IPS-20b (cell line): ENCODE results near the gene SLC9A7.
"Not testable (repeated sequence)": the region's sequence is repeated elsewhere in the genome, so short reads cannot be mapped to it uniquely, and the experiment has no call there.

Experiments used
- H3K27ac ChIP-seq: one replicate; pipeline ENCODE4 v1.5.1; 2013; ENCODE audit warnings: low read length
- H3K27me3 ChIP-seq: 2 replicates; pipeline ENCODE4 v1.6.1; 2013; ENCODE audit warnings: mild to moderate bottlenecking, low read length, inconsistent platforms; ENCODE audit not compliant: insufficient read depth
- H3K36me3 ChIP-seq: 2 replicates; pipeline ENCODE4 v1.6.1; 2013; ENCODE audit warnings: low read depth, mild to moderate bottlenecking, inconsistent platforms, low read length, moderate library complexity; ENCODE audit not compliant: insufficient read depth
- H3K4me1 ChIP-seq: 2 replicates; pipeline ENCODE4 v1.6.1; 2013; ENCODE audit warnings: mild to moderate bottlenecking, control low read depth, inconsistent platforms, low read length, moderate library complexity; ENCODE audit not compliant: insufficient read depth
- H3K4me3 ChIP-seq: 2 replicates; pipeline ENCODE4 v1.5.1; 2013; ENCODE audit warnings: mild to moderate bottlenecking, low read length, inconsistent platforms
- H3K9ac ChIP-seq: 2 replicates; pipeline ENCODE4 v1.6.1; 2013; ENCODE audit warnings: low read depth, mild to moderate bottlenecking, inconsistent platforms, low read length, moderate library complexity
- H3K9me3 ChIP-seq: 2 replicates; pipeline ENCODE4 v1.6.1; 2013; ENCODE audit warnings: mild to moderate bottlenecking, low read depth, low read length, inconsistent platforms; ENCODE audit not compliant: insufficient read depth

The SLC9A7 gene

GRCh38 chrX:46750889-46751288 is 8.0 kb downstream of the SLC9A7 start:
- H3K9ac ChIP-seq = no peak overlapping the region
- H3K4me3 ChIP-seq = no peak overlapping the region
- H3K27ac ChIP-seq = no peak overlapping the region
- H3K4me1 ChIP-seq = no peaks in the 10 kb centered on the region
- H3K27me3 ChIP-seq = no peaks in the 10 kb centered on the region
- no peaks in the 10 kb centered on the region for H3K36me3 ChIP-seq
- H3K9me3 ChIP-seq = no peaks in the 10 kb centered on the region

DNA sequence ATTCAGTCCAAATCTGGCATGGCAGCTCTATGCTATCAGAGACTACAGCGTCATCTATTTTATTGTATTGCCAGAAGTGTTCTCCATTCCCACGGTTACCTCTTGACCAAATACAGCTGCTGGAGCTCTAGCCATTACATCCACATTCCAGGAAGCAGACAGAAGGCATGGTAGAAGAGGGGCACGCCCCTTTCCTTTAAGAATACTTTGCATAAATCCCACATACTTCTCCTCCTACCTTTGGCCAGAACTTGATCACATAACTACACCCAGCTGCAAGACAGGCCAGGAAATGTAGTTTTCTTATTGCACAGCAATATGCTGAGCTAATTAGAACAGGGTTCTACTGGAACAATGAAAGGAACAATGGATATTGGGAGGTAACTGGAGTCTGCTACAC is 14.9 kb downstream of the SLC9A7 start:
- H3K9me3 ChIP-seq = no peaks in the 10 kb centered on the region
- no peak overlapping the region for H3K27ac ChIP-seq
- H3K4me1 ChIP-seq = no peaks in the 10 kb centered on the region
- H3K9ac ChIP-seq = no peak overlapping the region
- H3K4me3 ChIP-seq = no peak overlapping the region
- H3K36me3 ChIP-seq = no peaks in the 10 kb centered on the region
- H3K27me3 ChIP-seq = no peaks in the 10 kb centered on the region

GRCh38 chrX:46743046-46743445 is 15.9 kb downstream of the SLC9A7 start:
- Histone ChIP-seq H3K9me3 (no peaks in the 10 kb centered on the region), H3K27ac (no peak overlapping the region), H3K4me1 (no peaks in the 10 kb centered on the region), H3K36me3 (no peaks in the 10 kb centered on the region), H3K27me3 (no peaks in the 10 kb centered on the region), H3K4me3 (no peak overlapping the region), H3K9ac (no peak overlapping the region)

GRCh38 chrX:46739736-46740135 is 19.2 kb downstream of the SLC9A7 start:
- peaks cover 8% of the 10 kb centered on the region; the same call in 1 of the 2 replicates for H3K9me3 ChIP-seq
- H3K27ac ChIP-seq = no peak overlapping the region
- H3K4me3 ChIP-seq = no peak overlapping the region
- H3K27me3 ChIP-seq = no peaks in the 10 kb centered on the region
- H3K4me1 ChIP-seq = no peaks in the 10 kb centered on the region
- H3K9ac ChIP-seq = no peak overlapping the region
- no peaks in the 10 kb centered on the region for H3K36me3 ChIP-seq

- no peaks in the 10 kb centered on the region for H3K27me3 ChIP-seq
- no peak overlapping the region for H3K27ac ChIP-seq
- no peaks in the 10 kb centered on the region for H3K4me1 ChIP-seq
- H3K4me3 ChIP-seq = no peak overlapping the region
- no peak overlapping the region for H3K9ac ChIP-seq
- peaks cover 8% of the 10 kb centered on the region; the same call in 1 of the 2 replicates for H3K9me3 ChIP-seq
- H3K36me3 ChIP-seq = no peaks in the 10 kb centered on the region
These were observed 21.5 kb downstream of the SLC9A7 start for GRCh38 chrX:46737462-46737861.

GRCh38 chrX:46737041-46737440 is 21.9 kb downstream of the SLC9A7 start:
- H3K4me3 ChIP-seq = no peak overlapping the region
- H3K9ac ChIP-seq = no peak overlapping the region
- H3K4me1 ChIP-seq = no peaks in the 10 kb centered on the region
- H3K36me3 ChIP-seq = no peaks in the 10 kb centered on the region
- peaks cover 8% of the 10 kb centered on the region; the same call in 1 of the 2 replicates for H3K9me3 ChIP-seq
- H3K27me3 ChIP-seq = no peaks in the 10 kb centered on the region
- no peak overlapping the region for H3K27ac ChIP-seq

GRCh38 chrX:46735622-46736021 is 23.3 kb downstream of the SLC9A7 start:
- H3K36me3 ChIP-seq = no peaks in the 10 kb centered on the region
- no peak overlapping the region for H3K27ac ChIP-seq
- no peaks in the 10 kb centered on the region for H3K4me1 ChIP-seq
- H3K9ac ChIP-seq = no peak overlapping the region
- no peaks in the 10 kb centered on the region for H3K27me3 ChIP-seq
- H3K9me3 ChIP-seq = peaks cover 8% of the 10 kb centered on the region; the same call in 1 of the 2 replicates
- no peak overlapping the region for H3K4me3 ChIP-seq

DNA sequence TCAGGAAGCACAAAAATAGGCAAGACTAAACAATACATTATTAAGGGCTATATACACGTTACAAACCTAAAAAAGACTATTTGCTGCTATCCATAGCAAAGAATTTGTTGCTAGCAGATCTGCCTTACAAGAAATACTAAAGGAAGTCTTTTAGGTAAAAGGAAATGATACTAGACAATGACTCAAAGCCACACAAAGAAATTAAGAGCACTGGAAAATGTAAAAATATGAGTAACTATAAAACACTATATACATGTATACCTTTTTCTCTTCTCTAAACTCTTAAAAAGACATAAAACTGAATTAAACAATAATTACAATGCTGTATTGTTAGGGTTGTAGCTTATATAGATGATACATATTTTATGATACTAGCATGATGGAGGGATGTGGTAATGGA is 25.7 kb downstream of the SLC9A7 start:
- Histone ChIP-seq H3K4me3 (no peak overlapping the region), H3K9me3 (peaks cover 8% of the 10 kb centered on the region; the same call in 1 of the 2 replicates), H3K4me1 (no peaks in the 10 kb centered on the region), H3K27ac (no peak overlapping the region), H3K36me3 (no peaks in the 10 kb centered on the region), H3K27me3 (no peaks in the 10 kb centered on the region), H3K9ac (no peak overlapping the region)

DNA sequence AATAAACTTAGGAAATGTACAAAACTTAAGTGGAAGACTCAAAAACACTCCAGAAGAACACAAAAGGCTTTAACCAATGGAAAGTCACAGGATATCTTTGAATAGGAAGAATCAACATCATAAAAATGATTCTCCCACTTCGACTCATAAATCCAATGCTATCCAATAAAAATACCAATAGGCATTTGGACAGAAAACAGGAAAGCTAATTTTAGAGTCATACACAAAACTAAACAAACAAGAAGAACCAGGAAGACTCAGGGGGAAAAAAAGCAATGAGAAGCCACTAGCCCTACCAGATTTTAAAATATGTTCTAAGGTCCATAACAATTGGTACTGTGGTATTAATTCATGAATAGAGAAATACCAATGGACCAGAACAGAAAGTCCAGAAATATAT is 28.2 kb downstream of the SLC9A7 start:
- H3K4me1 ChIP-seq = no peaks in the 10 kb centered on the region
- no peaks in the 10 kb centered on the region for H3K36me3 ChIP-seq
- no peaks in the 10 kb centered on the region for H3K27me3 ChIP-seq
- no peak overlapping the region for H3K4me3 ChIP-seq
- no peak overlapping the region for H3K9ac ChIP-seq
- no peak overlapping the region for H3K27ac ChIP-seq
- no peaks in the 10 kb centered on the region; the same call in 1 of the 2 replicates for H3K9me3 ChIP-seq

GRCh38 chrX:46727441-46727840 is 31.5 kb downstream of the SLC9A7 start:
- H3K9me3 ChIP-seq = no peaks in the 10 kb centered on the region
- no peak overlapping the region for H3K9ac ChIP-seq
- no peaks in the 10 kb centered on the region for H3K4me1 ChIP-seq
- H3K36me3 ChIP-seq = no peaks in the 10 kb centered on the region
- no peak overlapping the region for H3K4me3 ChIP-seq
- H3K27me3 ChIP-seq = no peaks in the 10 kb centered on the region
- H3K27ac ChIP-seq = no peak overlapping the region

GRCh38 chrX:46723569-46723927 is 35.4 kb downstream of the SLC9A7 start:
- H3K27ac ChIP-seq, H3K36me3 ChIP-seq, H3K9ac ChIP-seq, H3K4me1 ChIP-seq, H3K4me3 ChIP-seq, H3K27me3 ChIP-seq, H3K9me3 ChIP-seq: not testable (repeated sequence)

DNA sequence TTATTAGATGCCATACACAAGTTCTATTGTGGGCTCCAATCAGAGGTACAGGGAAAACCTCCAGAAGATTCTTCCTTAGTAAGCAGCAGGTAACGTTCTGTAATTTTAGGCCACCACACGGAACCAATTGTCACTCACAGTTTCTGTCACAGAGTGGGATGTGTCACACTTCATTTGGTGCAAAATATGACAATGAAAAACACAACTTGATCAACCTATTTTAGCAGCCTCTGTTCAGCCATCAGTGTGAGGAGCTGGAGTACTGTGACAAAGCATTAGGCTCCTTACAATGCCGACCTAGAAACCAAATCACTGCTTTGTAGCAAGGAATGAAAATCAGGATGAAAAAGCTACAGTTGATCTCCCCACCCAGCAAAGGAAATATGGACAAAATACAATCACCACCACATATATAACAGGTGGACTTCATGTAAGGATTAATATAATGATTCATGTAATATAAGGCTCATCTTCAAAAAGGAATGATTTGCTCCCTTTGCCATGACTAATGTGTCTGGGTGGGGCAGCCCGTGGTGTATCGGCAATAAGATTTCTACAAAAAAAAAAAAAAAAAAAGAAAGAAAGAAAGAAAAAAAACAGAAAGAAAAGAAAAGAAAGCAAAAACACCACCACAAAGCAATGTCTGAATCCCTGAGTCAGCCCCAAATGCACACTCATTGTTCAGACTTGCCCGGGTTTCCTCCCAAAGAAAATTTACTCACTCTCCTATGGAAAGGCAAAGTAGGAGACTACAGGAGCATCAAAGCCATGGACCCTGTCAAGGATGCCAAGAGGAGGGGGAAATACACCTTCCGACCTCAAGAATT is 36.0 kb downstream of the SLC9A7 start:
- H3K9me3 ChIP-seq = no peaks in the 10 kb centered on the region

More for the DNA sequence above, 36.0 kb downstream of the SLC9A7 start:
- no peak overlapping the region for H3K27ac ChIP-seq
- no peak overlapping the region for H3K4me3 ChIP-seq
- H3K27me3 ChIP-seq = no peaks in the 10 kb centered on the region
- no peak overlapping the region for H3K9ac ChIP-seq
- H3K36me3 ChIP-seq = no peaks in the 10 kb centered on the region
- no peaks in the 10 kb centered on the region for H3K4me1 ChIP-seq
